Fibroblast of skin of right quadriceps (primary cell): Measurements from ENCODE around the gene CAVIN3.

Experiments
- DNase-seq: peaks from one replicate; pipeline ENCODE4 v3.0.0-alpha.2; 2013

CAVIN3 gene

GRCh38 chr11:6320411-6321155, at the start of gene CAVIN3:
Gene CAVIN3, minus strand, starts transcription at chr11:6320501. Its CDS starts 25 bp downstream, at chr11:6320476.
- DNase-seq: peak; percentile 81

- no peak for DNase-seq
Observed at GRCh38 chr11:6365659-6366058, 45.4 kb upstream of the CAVIN3 start.

- peak; percentile 70 for DNase-seq
Observed at GRCh38 chr11:6362873-6363678, 42.8 kb upstream of the CAVIN3 start.

- DNase-seq: no peak
Observed at GRCh38 chr11:6362185-6362872, 42.0 kb upstream of the CAVIN3 start.

- no peak for DNase-seq
Observed at GRCh38 chr11:6360183-6360582, 39.9 kb upstream of the CAVIN3 start.

- peak; percentile 76 for DNase-seq
Observed at GRCh38 chr11:6357222-6357621, 36.9 kb upstream of the CAVIN3 start.

- no peak for DNase-seq
Observed at GRCh38 chr11:6356503-6357055, 36.3 kb upstream of the CAVIN3 start.

GRCh38 chr11:6354651-6355485, 34.6 kb upstream of the CAVIN3 start:
- DNase-seq: peak; percentile 51

- peak; percentile 42 for DNase-seq
Observed at GRCh38 chr11:6353367-6353987, 33.2 kb upstream of the CAVIN3 start.

GRCh38 chr11:6351782-6352382, 31.6 kb upstream of the CAVIN3 start:
- DNase-seq: no peak

- DNase-seq: no peak
Observed at GRCh38 chr11:6350486-6350885, 30.2 kb upstream of the CAVIN3 start.

GRCh38 chr11:6350043-6350442, 29.7 kb upstream of the CAVIN3 start:
- DNase-seq: no peak

GRCh38 chr11:6345366-6345765, 25.1 kb upstream of the CAVIN3 start:
- peak; percentile 12 for DNase-seq

GRCh38 chr11:6336293-6336692, 16.0 kb upstream of the CAVIN3 start:
- no peak for DNase-seq

- no peak for DNase-seq
Observed at GRCh38 chr11:6334806-6335205, 14.5 kb upstream of the CAVIN3 start.

GRCh38 chr11:6333095-6333494, 12.8 kb upstream of the CAVIN3 start:
- no peak for DNase-seq

GRCh38 chr11:6332066-6332465, 11.8 kb upstream of the CAVIN3 start:
- DNase-seq: no peak

GRCh38 chr11:6328321-6328720, 8.0 kb upstream of the CAVIN3 start:
- no peak for DNase-seq

- no peak for DNase-seq
Observed at GRCh38 chr11:6327806-6328205, 7.5 kb upstream of the CAVIN3 start.

GRCh38 chr11:6326985-6327384, 6.7 kb upstream of the CAVIN3 start:
- no peak for DNase-seq

- no peak for DNase-seq
Observed at GRCh38 chr11:6326303-6326702, 6.0 kb upstream of the CAVIN3 start.
